Measurements from ENCODE around the gene GAB1.

- TF ChIP-seq EZH2 (IDR thresholded peaks at IDR 0.05; ENCODE audit: insufficient read depth, poor library complexity, severe bottlenecking) (no peak), EZH2phosphoT487 (IDR thresholded peaks at IDR 0.05; ENCODE audit: insufficient read depth, low read depth) (no peak)
Observed at GRCh38 chr4:143514497-143514896, 177.8 kb downstream of the GAB1 start.
